Measurements from ENCODE around the gene RBMS1. TPM values are rescaled to one million over a fixed set of nuclear protein-coding genes. Genes with fewer than 3 reads are reported as not detected.

RBMS1 gene, protein sequence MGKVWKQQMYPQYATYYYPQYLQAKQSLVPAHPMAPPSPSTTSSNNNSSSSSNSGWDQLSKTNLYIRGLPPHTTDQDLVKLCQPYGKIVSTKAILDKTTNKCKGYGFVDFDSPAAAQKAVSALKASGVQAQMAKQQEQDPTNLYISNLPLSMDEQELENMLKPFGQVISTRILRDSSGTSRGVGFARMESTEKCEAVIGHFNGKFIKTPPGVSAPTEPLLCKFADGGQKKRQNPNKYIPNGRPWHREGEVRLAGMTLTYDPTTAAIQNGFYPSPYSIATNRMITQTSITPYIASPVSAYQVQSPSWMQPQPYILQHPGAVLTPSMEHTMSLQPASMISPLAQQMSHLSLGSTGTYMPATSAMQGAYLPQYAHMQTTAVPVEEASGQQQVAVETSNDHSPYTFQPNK
- total RNA-seq, result 10 to 100 TPM in 2 of 3 donors, 1 to 10 TPM in 1; 9.7 to 58.3 (median 21.6) TPM
- long read RNA-seq, donor 1, full-length matches to known transcripts, result 14 of 65 reads
- long read RNA-seq, donor 1, partial matches to known transcripts, result 6 of 65 reads
- long read RNA-seq, donor 1, other reads (novel, unspliced or antisense), result 45 of 65 reads
- long read RNA-seq, donor 2, full-length matches to known transcripts, result 3 of 9 reads
- long read RNA-seq, donor 2, partial matches to known transcripts, result 1 of 9 reads
- long read RNA-seq, donor 2, other reads (novel, unspliced or antisense), result 5 of 9 reads

- Histone ChIP-seq H3K4me3 (peak within 1 kb of the TSS; percentile 56), H3K4me1 (ENCODE audit: low read depth) (peaks cover 6% of the 10 kb centered on the region), H3K9me3 (no peaks in the 10 kb centered on the region), H3K36me3 (ENCODE audit: low read depth) (no peaks in the 10 kb centered on the region)
- ATAC-seq (peak; percentile 64), DNase-seq (peak; percentile 31 to 66 (median 63))
- intact Hi-C loops (cut with DNase I, micrococcal nuclease), result loop anchor here in 1 of 2 donors (10.0 kb wide), 1 partner anchor 161 kb away; no protein-coding TSS in a partner anchor
- TF ChIP-seq CTCF (IDR thresholded peaks at IDR 0.05), result no peak
Observed at GRCh38 chr2:160493227-160494028, at the start of gene RBMS1. Gene RBMS1 (minus strand): TSS chr2:160493807. CDS start chr2:160493363, 444 bp downstream.

- DNase-seq (no peak), ATAC-seq (no peak)
- intact Hi-C loops (cut with DNase I, micrococcal nuclease), result no loop called here
- TF ChIP-seq CTCF (IDR thresholded peaks at IDR 0.05), result no peak
- H3K9me3 ChIP-seq, result no peaks in the 10 kb centered on the region
- H3K36me3 ChIP-seq (ENCODE audit: low read depth), result no peaks in the 10 kb centered on the region
- H3K4me3 ChIP-seq, result no peak overlapping the region
- H3K4me1 ChIP-seq (ENCODE audit: low read depth), result no peaks in the 10 kb centered on the region
Observed at GRCh38 chr2:160541745-160542144, 48.1 kb upstream of the RBMS1 start.

GRCh38 chr2:160538559-160539355 lies 45.1 kb upstream of the RBMS1 start:
- no peak for TF ChIP-seq CTCF (IDR thresholded peaks at IDR 0.05)
- intact Hi-C loops (cut with DNase I, micrococcal nuclease), result no loop called here
- Histone ChIP-seq H3K36me3 (ENCODE audit: low read depth) (no peaks in the 10 kb centered on the region), H3K4me3 (no peak overlapping the region), H3K9me3 (no peaks in the 10 kb centered on the region), H3K4me1 (ENCODE audit: low read depth) (no peaks in the 10 kb centered on the region)
- DNase-seq (no peak), ATAC-seq (no peak)

GRCh38 chr2:160538115-160538514 lies 44.5 kb upstream of the RBMS1 start:
- ATAC-seq (no peak), DNase-seq (no peak)
- Histone ChIP-seq H3K9me3 (no peaks in the 10 kb centered on the region), H3K36me3 (ENCODE audit: low read depth) (no peaks in the 10 kb centered on the region), H3K4me3 (no peak overlapping the region), H3K4me1 (ENCODE audit: low read depth) (no peaks in the 10 kb centered on the region)
- TF ChIP-seq CTCF (IDR thresholded peaks at IDR 0.05), result no peak
- intact Hi-C loops (cut with DNase I, micrococcal nuclease), result no loop called here

DNA sequence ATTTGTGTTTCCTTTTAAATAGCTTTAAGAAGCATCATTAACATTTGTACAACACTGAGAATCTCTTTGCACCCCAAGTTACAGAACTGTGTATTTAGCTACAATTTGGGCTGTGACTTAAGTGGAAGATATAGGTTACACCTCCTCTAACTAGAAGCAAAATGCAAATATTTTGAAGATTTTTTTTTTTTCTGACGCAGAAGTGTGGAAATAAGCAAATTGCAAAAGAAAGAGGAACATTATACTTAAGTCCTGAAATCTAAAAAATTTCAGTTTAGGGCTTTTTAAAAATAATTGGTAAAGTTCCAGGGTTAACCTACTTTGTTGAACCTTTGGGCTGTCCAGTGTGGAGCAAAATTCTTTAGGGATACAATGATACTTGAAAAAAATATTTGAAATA lies 41.4 kb upstream of the RBMS1 start:
- no peak overlapping the region for H3K4me3 ChIP-seq
- intact Hi-C loops (cut with DNase I, micrococcal nuclease), result no loop called here
- TF ChIP-seq CTCF (IDR thresholded peaks at IDR 0.05), result no peak
- DNase-seq (no peak), ATAC-seq (no peak)
- H3K9me3 ChIP-seq, result no peaks in the 10 kb centered on the region
- no peaks in the 10 kb centered on the region for H3K4me1 ChIP-seq (ENCODE audit: low read depth)
- H3K36me3 ChIP-seq (ENCODE audit: low read depth), result no peaks in the 10 kb centered on the region

Data from mucosa of descending colon (tissue), 3 donors.